Ishikawa (cell line): ENCODE measurements around the gene SAMD14.

ENCODE experiments used
- CEBPB ChIP-seq: IDR thresholded peaks from 2 replicates; pipeline ENCODE4 v1.6.1; 2012
- EGR1 ChIP-seq: IDR thresholded peaks from 2 replicates; pipeline ENCODE4 v1.6.1; 2012
- FOXM1 ChIP-seq: IDR thresholded peaks from 2 replicates; pipeline ENCODE4 v1.6.1; 2012; ENCODE audit warnings: low read depth, borderline replicate concordance
- TAF1 ChIP-seq: IDR thresholded peaks from 2 replicates; pipeline ENCODE4 v1.6.1; 2012; ENCODE audit warnings: low read depth, mild to moderate bottlenecking
- TF ChIP-seq, protein P1 (sequence below): IDR thresholded peaks from 2 replicates; pipeline ENCODE4 v1.6.1; 2012; ENCODE audit warnings: low read depth, mild to moderate bottlenecking

DNA sequence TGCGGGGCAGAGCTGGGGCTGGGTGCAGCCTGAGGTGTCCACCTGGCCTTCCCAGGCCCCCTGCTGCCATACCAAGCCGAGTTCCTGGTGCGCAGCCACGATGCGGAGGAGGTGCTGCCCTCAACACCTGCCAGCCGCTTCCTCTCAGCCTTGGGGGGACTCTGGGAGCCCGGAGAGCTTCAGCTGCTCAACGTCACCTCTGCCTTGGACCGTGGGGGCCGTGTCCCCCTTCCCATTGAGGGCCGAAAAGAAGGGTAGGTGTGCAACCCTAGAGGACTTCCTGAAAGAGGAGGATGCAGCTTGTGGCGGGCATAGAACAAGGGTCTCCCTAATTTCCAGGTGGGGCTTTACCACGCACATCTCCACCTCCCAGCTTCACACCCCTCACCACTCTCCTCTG is 38.4 kb upstream of the SAMD14 start:
- no peak for TF ChIP-seq FOXM1
- TF ChIP-seq TAF1, result no peak
- no peak for TF ChIP-seq CEBPB
- no peak for TF ChIP-seq EGR1
- TF ChIP-seq, protein P1, sequence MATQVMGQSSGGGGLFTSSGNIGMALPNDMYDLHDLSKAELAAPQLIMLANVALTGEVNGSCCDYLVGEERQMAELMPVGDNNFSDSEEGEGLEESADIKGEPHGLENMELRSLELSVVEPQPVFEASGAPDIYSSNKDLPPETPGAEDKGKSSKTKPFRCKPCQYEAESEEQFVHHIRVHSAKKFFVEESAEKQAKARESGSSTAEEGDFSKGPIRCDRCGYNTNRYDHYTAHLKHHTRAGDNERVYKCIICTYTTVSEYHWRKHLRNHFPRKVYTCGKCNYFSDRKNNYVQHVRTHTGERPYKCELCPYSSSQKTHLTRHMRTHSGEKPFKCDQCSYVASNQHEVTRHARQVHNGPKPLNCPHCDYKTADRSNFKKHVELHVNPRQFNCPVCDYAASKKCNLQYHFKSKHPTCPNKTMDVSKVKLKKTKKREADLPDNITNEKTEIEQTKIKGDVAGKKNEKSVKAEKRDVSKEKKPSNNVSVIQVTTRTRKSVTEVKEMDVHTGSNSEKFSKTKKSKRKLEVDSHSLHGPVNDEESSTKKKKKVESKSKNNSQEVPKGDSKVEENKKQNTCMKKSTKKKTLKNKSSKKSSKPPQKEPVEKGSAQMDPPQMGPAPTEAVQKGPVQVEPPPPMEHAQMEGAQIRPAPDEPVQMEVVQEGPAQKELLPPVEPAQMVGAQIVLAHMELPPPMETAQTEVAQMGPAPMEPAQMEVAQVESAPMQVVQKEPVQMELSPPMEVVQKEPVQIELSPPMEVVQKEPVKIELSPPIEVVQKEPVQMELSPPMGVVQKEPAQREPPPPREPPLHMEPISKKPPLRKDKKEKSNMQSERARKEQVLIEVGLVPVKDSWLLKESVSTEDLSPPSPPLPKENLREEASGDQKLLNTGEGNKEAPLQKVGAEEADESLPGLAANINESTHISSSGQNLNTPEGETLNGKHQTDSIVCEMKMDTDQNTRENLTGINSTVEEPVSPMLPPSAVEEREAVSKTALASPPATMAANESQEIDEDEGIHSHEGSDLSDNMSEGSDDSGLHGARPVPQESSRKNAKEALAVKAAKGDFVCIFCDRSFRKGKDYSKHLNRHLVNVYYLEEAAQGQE, result no peak
